Thoracic aorta (tissue), 2 donors: Measurements from ENCODE around the gene KCNK13. TPM values are rescaled to one million over a fixed set of nuclear protein-coding genes. Genes with fewer than 3 reads are reported as not detected.

ENCODE experiments used
- ATAC-seq: fragments of 150-250 bp; one replicate; pipeline ENCODE4 v1.8.0; 2017; ENCODE audit warnings: low read depth; ENCODE audit not compliant: insufficient number of reproducible peaks, low FRiP score
- DNase-seq: peaks from one replicate; pipeline ENCODE4 v3.0.0-alpha.2; 2020; ENCODE audit warnings: low spot score
- H3K27ac ChIP-seq, 2 donors: fragments of 200-600 bp; sonication (generic); 1 replicate in 1 of 2; 2 replicates in 1 of 2; pipeline ENCODE4 v1.5.1; 2016; ENCODE audit warnings: mild to moderate bottlenecking in 2 of 2, moderate library complexity in 2 of 2
- H3K27me3 ChIP-seq: fragments of 200-600 bp; sonication (generic); replicated peaks from 2 replicates; pipeline ENCODE4 v1.6.0; 2016; ENCODE audit warnings: mild to moderate bottlenecking; ENCODE audit not compliant: insufficient read depth
- H3K36me3 ChIP-seq: fragments of 200-600 bp; sonication (generic); one replicate; pipeline ENCODE4 v1.5.1; 2016
- H3K4me1 ChIP-seq, 2 donors: fragments of 200-600 bp; sonication (generic); 1 replicate in 1 of 2; 2 replicates in 1 of 2; pipeline versions ENCODE4 v1.5.1 to v1.6.0; 2016; ENCODE audit warnings: low read depth in 2 of 2, mild to moderate bottlenecking in 1 of 2; ENCODE audit not compliant: control insufficient read depth in 1 of 2
- H3K4me3 ChIP-seq: fragments of 200-600 bp; sonication (generic); 2 replicates; pipeline ENCODE4 v1.5.1; 2016; ENCODE audit warnings: mild to moderate bottlenecking
- H3K9me3 ChIP-seq: fragments of 200-600 bp; sonication (generic); 2 replicates; pipeline ENCODE4 v1.5.1; 2016
- CTCF ChIP-seq: fragments of 200-600 bp; sonication (generic); IDR thresholded peaks from one replicate; pipeline ENCODE4 v1.5.1; 2019; ENCODE audit warnings: antibody characterized with exemption
- total RNA-seq, 2 donors: library from RNA; depleted of rRNA; stranded (reverse); fragments of >200 nt; gene quantifications; one replicate each; pipeline versions ENCODE4 v1.1.0 to v1.2.3, GENCODE V29; 2016

Gene KCNK13
- total RNA-seq, 2 donors from 2014 or later: 0.14 to 0.92 TPM

GRCh38 chr14:90060312-90060964 is 1.4 kb upstream of the KCNK13 start:
- TF ChIP-seq CTCF: no peak
- DNase-seq (no peak), ATAC-seq (no peak)
- peaks cover 14 to 27% of the 10 kb centered on the region in 2 donors for H3K4me1 ChIP-seq
- H3K27ac ChIP-seq: no peak overlapping the region
- H3K36me3 ChIP-seq: no peaks in the 10 kb centered on the region
- no peaks in the 10 kb centered on the region for H3K9me3 ChIP-seq
- H3K4me3 ChIP-seq: peak overlapping the region; percentile 74
- no peaks in the 10 kb centered on the region for H3K27me3 ChIP-seq

- no peak for DNase-seq
- Histone ChIP-seq H3K9me3 (no peaks in the 10 kb centered on the region), H3K27me3 (no peaks in the 10 kb centered on the region), H3K4me3 (peak overlapping the region; percentile 74), H3K36me3 (no peaks in the 10 kb centered on the region), H3K27ac (no peak overlapping the region), H3K4me1 (peaks cover 14 to 27% of the 10 kb centered on the region in 2 donors)
- no peak for ATAC-seq
- TF ChIP-seq CTCF: no peak
Measured at GRCh38 chr14:90060965-90061684, 669 bp upstream of the KCNK13 start.

GRCh38 chr14:90062127-90062794 is 467 bp downstream of the KCNK13 start:
- Histone ChIP-seq H3K4me1 (peaks cover 14 to 27% of the 10 kb centered on the region in 2 donors), H3K27ac (no peak overlapping the region), H3K27me3 (no peaks in the 10 kb centered on the region), H3K36me3 (no peaks in the 10 kb centered on the region), H3K9me3 (no peaks in the 10 kb centered on the region), H3K4me3 (peak overlapping the region; percentile 74)
- no peak for DNase-seq
- no peak for TF ChIP-seq CTCF
- no peak for ATAC-seq

- no peaks in the 10 kb centered on the region for H3K27me3 ChIP-seq
- no peaks in the 10 kb centered on the region for H3K36me3 ChIP-seq
- H3K4me3 ChIP-seq: peak overlapping the region; percentile 74
- DNase-seq: no peak
- H3K9me3 ChIP-seq: no peaks in the 10 kb centered on the region
- no peak for TF ChIP-seq CTCF
- H3K27ac ChIP-seq: no peak overlapping the region
- peaks cover 14 to 27% of the 10 kb centered on the region in 2 donors for H3K4me1 ChIP-seq
- ATAC-seq: no peak
Measured at GRCh38 chr14:90062822-90063539, 1.2 kb downstream of the KCNK13 start.

GRCh38 chr14:90072350-90072749 is 10.6 kb downstream of the KCNK13 start:
- Histone ChIP-seq H3K36me3 (no peaks in the 10 kb centered on the region), H3K27ac (no peak overlapping the region), H3K4me1 (no peaks in the 10 kb centered on the region), H3K4me3 (no peak overlapping the region), H3K9me3 (no peaks in the 10 kb centered on the region), H3K27me3 (no peaks in the 10 kb centered on the region)
- no peak for TF ChIP-seq CTCF
- ATAC-seq: no peak
- no peak for DNase-seq
